ACHN (cell line): Measurements from ENCODE around the gene COPZ1.
"Not testable (repeated sequence)": the region's sequence is repeated elsewhere in the genome, so short reads cannot be mapped to it uniquely, and the experiment has no call there.

ENCODE experiments used
- DNase-seq: peaks from one replicate; pipeline ENCODE4 v3.0.0-alpha.2; 2015
- in situ Hi-C: cut with HindIII; loops from 2 replicates; pipeline ENCODE4 v1.10.0; 2017; ENCODE audit warnings: low sequenced_read_pairs, low pct_ligation_motif_present, low pct_unique_long_range_greater_than_20kb

The COPZ1 gene

DNA sequence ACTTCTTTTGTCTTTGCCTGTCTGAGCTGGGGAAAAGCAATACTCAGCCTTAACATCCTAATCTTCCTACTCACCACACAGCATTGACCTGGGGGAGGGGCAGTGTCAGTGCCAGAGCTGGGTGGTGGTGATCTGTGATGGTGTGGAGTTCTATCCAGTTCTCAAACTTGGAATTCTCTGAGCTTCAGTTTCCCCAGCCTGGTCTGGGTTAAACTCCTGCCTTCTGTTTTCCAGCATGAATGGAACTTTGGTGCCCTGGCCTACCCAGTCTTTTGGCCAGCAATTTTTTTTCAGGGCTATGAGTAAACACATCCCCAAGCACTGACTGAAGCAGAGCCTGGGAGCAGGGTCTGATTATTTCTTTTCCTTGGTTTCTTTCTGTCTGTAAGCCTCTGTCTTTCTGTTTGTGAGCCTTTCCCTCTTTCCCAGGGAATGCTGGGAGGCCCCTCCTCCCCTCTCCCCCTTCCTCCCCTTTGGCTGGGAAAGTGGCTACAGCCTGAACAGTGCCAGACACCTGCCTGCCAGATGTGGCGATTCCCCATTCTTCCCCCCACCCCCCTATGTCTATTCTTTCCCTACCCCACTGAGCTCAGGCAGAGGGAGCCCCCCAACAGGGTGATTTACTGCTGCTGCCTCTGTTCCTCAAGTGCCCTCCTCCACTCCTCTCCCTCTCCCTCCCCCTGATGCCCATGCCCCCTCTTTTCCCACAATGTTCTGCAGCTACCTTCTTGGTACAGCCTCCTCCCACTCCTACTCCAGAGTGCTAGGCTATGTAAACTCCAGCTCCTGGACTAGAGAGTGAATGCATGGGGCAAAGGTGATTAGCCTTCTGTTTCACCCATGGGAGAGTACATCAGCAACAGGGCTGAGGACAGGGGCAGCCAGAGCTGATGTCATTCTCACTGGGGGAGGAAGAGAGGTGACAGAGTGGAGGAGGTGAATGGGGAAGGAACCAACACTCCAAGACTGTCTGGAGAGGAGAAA, 28.3 kb downstream of the COPZ1 start:
- DNase-seq: no peak
- in situ Hi-C loops: no loop called here

DNA sequence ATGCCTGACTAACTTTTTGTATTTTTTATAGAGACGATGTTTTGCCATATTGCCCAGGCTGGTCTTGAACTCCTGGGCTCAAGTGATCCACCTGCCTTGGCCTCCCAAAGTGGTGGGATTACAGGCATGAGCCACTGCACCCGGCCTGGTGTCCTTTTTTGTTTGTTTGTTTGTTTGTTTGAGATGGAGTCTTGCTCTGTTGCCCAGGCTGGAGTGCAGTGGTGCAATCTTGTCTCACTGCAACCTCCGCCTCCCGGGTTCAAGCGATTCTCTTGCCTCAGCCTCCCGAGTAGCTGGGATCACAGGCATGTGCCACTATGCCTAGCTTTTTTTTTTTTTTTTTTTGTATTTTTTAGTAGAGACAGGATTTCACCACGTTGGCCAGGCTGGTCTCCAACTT, 29.3 kb downstream of the COPZ1 start:
- DNase-seq, in situ Hi-C loops: not testable (repeated sequence)

DNA sequence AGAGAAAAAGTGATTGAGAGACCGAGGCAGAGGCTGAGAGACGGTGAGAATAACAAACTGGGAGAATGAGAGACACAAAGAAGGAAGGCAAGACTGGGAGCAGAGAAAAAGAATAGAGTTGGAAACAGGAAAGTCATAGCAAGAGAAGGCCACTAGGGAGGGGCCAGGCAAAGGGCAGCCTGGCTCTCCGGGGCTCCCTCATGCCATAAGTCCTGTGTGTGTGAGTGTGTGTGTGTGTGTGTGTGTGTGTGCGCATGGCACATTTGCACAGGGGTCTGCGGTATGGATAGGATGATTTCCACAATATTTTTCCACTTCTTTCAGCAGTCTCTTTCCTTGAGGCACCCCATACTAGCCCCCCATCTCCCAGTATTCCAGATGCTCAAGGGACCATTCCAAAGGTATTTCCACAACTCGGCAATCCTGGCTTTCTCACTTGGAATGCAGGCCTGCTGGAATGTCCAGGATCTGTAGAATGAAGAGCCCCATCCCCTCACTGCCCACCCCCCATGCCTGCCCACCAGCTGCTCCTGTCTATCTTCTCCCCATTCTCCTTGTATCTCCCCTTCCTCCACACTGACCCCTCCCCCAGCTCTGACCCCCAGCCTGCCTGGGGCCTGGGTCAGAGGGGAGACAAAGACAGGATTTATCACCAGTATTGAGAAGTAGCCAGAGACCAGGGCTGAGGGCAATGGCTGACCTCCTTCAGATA, 30.3 kb downstream of the COPZ1 start:
- in situ Hi-C loops: no loop called here
- no peak for DNase-seq

DNA sequence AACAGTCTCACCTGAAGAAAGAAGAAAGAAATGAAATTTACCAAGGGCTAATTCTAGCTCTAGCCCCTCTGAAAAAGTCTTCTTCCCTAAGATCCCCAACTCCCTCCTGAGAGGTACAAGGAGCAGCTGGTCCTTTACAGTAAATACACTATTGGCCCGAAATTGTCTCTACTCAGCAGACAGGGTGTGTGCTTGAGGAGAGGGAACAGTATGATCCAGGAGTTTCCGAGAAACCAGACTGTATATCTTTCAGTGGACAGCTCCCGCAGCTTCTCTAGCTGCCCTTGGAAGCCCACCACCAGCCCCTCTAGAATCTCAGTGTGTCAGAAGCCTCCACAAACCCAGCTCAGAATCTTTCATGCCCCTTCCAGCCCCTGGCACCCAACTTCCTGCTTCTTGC, 31.3 kb downstream of the COPZ1 start:
- no peak for DNase-seq
- in situ Hi-C loops: no loop called here

DNA sequence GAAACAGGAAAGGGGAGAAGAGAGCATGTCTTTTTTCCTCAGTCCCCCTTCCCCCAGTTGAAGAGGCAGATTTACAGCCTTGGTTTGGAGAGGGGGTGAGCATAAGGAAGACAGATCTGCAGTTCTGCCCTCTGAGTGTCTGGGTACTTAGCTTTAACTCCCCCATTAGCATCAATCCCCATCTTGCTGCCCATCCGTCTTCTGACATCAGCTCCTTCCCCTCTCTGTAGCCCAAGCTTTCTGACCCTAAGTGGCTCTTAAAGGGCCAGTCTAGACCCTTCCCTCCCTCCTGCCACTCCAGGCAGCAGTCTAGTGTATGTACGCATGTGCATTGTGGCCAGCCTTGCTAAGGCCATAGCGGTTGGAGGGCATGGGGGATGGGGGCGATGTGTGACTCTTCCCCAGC, 32.0 kb downstream of the COPZ1 start:
- in situ Hi-C loops: no loop called here
- DNase-seq: no peak

DNA sequence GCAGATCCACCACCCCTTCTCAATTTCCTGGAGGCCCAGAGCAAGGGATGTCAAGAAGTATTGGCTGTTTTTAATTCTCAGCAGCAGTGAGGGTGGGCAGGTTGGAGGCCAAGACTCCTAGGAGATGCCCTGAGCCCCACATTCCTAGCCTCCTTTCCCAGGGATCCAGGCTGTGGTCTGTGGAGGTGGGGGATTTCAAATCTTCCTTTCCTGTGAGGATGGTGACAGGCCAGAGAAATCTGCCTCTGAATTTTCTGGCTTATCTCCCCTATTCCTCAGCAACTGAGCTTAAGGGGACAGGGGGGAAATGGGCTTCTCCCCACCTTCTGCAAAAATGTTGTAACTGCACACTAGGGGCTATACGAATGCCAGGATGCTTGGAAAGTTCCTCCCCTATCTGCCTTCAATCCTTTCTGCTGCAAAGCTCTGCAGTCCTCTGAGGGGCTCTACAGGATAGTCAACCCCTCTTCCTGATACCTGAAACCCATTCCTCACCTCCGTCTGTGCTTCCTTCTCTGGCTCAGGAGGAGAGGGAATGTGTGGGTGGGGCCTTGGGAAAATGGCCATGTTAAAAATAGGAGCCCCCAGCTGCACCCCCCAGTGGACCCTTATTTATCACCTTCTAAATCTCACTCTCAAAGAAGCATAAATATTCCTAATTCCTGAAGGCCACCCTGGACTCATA, 32.7 kb downstream of the COPZ1 start:
- in situ Hi-C loops: no loop called here
- DNase-seq: no peak

DNA sequence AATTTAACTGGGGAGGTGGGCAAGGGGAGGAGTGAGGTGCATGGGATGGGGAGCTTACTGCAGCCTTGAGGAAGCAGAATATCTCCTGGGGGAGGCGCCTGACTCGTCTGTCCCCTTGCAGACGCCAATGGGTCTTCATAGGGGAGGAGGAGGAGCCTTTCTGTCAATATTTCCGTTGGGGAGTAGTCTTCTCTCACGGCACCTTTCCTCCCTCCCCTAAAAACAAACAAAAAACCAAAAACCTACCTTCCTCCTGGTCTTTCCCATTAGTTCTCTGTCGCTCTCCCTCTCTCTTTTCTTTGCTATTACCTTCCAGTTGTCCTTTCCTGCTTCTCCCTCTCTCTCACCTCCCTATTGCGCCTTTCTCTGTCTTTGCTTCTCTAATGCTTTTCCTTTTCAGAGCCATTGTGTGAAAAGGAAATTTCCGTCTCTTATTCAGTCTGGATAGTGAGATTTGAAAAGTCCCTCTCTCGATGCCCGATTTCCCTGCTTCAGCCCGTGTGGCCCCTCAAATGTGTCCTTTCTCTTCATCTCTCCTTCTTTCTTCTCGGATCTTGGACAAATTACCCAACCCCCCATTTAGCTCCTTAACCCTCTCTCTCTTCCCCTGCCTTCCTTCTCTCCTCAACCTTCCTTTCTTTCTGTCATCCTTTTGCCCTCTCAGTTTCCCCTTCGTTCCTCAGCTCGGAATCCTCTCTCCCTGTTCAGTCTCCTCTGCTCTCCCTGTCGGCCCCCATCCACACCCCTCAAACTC, 33.4 kb downstream of the COPZ1 start:
- in situ Hi-C loops: no loop called here
- DNase-seq: peak; percentile 20

DNA sequence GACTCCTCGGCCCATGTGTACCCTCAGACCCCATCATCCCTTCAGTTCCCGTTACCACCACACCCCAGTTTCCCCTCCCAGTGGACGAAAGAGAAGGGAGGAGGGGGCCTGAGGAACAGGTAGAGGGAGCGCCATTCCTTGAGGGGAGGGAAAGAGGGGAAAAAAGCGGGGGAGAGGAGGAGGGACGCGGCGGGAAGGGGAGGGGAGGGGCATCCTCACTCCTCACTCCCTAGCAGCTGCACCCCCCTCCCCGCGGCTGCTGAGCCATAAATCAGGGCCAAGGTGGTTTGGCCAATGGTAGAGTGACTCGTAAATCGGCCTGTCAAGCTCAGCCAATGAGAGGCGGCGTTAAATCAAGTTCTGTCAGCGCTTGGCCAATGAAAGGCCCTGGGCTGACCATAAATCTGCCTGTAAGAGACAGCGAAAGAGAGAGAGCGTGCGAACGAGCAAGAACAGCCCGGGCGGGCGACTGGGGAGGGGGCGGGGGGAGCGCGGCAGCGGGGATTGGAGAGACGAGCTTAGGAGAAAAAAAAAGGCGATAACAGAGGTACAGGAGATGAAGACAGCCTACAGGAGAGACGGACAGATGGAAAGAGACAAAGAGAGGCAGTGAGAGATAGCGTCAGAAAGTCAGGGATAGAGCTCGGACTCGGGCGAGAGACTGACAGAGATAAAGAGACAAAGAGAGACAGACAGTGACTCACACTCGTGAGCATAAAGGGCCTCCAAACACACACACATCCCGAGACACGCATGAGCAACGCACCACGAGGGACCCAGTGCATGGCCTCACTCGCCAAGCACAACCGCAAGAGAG, 34.2 kb downstream of the COPZ1 start:
- peak; percentile 100 for DNase-seq
- in situ Hi-C loops: no loop called here

DNA sequence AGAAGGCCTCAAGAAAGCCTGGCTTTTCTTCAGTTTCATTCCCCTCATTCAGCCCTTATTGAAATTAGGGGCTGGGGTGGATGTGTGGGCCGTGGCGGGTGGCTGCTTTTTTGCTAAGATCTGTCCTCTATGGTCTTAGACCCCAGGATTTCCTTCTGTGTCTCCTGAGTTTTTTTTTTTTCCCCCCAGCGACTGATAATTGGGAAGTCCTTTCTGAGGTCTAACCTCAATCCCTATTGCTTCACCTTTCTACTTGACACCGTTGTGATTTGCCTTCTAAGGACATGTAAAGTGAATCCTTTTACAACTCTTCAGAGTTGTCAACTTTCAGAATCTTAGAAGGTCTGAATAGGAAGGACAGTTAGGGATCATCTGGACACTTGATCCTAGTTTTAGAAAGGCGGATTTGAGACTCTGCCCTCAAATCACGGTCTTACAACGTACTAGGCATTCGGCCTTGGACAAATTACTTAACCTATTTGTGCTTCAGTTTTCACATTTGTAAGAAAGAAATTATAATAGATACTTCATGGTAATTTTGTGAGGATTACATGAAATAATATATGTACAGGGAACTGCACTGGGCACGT, 34.9 kb downstream of the COPZ1 start:
- DNase-seq: no peak
- in situ Hi-C loops: no loop called here

DNA sequence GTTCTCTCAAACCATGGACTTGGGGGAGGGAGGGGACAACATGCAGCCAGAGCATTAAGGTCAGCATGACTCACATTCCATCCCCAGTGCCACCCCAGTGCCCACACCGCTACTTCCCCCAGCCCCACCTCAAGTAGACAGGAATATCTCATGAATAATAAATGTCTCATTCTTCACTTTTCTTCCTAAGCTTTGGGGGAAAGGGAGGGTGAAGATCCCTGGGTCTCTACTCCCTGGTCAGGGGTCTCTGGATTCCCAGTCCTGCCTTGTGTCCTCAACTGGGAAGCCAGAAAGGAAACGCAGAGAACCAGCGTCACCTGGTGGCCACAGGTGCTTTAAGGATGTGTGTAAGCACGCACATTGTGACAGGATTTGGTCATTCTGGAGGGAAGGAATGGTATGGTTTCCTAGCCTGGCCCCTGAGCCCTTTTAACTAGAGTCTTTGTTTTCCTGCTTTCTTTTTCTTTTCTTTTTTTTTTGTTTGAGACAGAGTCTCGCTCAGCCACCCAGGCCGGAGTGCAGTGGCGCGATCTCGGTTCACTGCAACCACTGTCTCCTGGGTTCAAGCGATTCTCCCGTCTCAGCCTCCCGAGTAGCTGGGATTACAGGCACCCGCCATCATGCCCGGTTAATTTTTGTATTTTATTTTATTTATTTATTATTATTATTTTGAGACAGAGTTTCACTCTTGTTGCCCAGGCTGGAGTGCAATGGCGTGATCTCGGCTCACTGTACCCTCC, 36.0 kb downstream of the COPZ1 start:
- DNase-seq: peak; percentile 91
- in situ Hi-C loops: no loop called here

DNA sequence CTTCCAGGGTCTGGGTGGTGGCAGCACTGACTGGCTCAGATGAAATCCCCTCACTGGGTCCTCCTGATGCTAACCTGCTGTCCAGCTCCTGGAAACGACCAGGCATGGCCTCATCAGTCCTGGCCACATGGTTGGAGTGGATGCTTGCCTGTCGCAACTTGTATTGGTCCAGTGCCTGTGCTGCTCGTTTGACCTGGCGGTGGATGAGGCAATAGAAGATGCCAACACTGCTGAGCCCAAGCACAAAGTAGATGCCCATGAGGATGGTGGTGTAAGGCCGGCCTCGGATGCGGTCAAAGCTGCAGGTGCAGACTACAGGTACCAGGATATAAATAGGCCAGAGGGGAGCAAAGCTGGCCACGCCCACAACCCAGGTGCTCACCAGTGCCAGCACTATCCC, 38.1 kb downstream of the COPZ1 start:
- in situ Hi-C loops: no loop called here
- DNase-seq: no peak

DNA sequence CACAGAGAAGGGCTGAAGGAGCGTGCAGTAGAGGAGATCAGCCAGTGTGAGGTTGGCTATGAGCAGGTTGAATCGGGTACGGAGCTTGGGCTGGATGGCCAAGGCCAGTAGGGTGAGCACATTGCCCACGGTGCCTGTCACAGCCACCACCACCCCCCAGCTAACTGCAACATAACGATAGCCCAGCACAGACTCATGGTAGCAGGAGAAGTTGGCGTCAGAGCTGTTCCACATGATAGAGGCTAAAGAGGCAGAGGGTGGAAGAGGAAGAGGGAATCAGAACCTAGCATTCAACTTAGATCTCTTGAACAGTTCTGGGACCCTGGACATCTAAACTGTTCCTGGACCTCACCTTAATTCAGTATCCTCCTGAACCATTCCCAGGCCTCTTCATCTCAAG, 38.7 kb downstream of the COPZ1 start:
- in situ Hi-C loops: no loop called here

DNA sequence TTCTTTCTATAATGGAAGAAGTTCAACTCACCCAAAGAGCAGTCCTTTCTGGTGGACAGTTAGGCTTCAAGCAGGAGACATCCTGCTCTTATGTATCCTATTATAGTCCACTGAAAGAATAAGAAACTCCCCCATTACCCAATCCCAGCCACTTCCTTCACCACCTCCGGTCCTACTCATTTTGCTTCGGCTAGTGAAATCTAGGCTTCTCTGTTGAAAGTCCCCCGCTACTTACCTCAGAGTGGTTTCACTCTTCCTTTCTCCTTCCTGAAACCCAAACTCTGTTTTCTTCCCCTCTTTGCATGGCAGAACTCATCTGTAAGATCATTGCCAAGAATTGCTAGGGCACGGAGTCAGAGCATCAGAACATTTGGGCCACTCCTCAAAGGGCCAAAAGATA, 39.5 kb downstream of the COPZ1 start, which contains the start of gene GPR84:
TSS of gene GPR84 (minus strand) at position 74 of the 400 bp plus-strand sequence. CDS start 635 bp downstream, outside the sequence.
- DNase-seq: no peak
- in situ Hi-C loops: no loop called here

More for the DNA sequence above, 38.7 kb downstream of the COPZ1 start:
- DNase-seq: no peak

DNA sequence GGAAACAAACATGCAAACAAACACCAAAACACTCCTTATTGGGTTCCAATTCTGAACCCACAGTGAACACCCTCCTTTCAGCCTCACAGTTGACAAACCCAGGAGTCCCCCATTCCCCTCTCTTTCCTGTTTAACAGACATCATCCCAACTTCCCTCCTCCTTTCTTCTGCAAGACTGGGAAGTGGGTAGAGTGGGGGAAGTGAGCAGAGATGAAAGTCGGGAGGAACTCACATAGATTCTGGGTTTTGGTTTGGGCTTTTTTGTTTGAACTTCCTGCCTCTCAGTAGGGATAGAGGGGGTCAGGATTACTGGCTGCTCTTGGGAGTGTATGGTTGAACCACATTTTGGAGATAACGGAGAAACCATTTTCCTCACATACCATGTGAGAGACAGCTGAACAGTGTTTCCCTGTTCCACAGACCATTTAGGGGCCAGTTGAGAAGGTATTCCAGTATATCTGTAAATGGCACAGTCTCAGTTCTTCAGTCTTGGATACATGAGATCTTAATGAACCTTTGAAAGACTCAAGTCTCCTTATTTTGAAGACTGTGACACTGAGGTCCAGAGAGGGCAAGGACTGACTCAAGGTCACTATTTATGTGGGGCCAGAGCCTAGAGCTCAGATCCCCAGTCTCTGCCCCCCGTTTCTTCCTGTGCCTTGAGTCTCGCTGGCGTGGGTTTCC, 43.2 kb downstream of the COPZ1 start:
- no peak for DNase-seq
- in situ Hi-C loops: no loop called here

DNA sequence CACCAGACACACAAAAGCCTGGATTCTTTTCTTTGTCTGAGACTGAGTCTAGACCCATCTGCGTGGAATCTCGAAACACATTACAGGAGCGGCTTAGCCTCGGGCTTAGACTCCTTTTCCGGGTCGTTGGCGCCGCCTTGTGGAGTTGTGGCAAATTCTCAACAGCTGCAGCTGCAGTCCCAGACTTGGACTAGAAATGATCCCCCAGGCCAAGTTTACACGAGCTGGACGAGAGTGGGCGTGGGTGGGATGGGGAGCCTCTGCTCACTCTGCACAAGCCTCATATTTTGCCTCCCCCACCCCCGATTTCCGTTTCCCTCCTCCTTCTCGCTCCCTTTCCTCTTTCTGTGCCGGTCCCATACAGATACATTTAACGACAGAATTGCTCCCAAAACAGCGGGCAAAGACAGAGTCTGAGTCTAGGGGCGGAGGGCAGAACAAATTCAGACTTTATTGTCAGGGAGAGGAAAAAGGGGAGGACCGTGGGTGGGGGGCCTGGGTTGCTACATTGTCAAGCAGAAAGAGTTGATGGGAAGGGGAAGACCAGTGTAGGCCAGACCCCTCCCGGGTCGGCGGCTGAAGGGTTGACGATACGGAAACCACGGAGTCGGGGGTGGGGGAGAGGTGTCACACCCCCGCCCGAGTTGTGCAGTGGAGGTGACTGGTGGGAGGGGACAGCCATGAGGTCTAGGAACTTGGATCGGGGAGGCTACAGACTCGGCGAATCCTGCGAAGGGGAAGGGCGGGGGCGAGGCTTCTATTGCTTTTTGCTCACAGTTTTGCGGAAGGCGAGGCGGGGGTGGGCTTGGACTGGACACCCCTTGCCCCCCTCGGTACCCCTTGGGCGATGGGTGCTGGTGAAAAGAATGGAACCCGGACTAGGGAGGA, 44.0 kb downstream of the COPZ1 start:
- in situ Hi-C loops: no loop called here
- peak; percentile 93 for DNase-seq
